NCI-H526 treated with DMSO at 0.1 percent for 48 hours (cell line): Measurements from ENCODE around the gene TRAF2.
"Not testable (repeated sequence)": the region's sequence is repeated elsewhere in the genome, so short reads cannot be mapped to it uniquely, and the experiment has no call there.

Experiments
- DNase-seq: peaks from one replicate; lab custom pipeline; 2025; lab: John Stamatoyannopoulos, UW

TRAF2 gene, protein sequence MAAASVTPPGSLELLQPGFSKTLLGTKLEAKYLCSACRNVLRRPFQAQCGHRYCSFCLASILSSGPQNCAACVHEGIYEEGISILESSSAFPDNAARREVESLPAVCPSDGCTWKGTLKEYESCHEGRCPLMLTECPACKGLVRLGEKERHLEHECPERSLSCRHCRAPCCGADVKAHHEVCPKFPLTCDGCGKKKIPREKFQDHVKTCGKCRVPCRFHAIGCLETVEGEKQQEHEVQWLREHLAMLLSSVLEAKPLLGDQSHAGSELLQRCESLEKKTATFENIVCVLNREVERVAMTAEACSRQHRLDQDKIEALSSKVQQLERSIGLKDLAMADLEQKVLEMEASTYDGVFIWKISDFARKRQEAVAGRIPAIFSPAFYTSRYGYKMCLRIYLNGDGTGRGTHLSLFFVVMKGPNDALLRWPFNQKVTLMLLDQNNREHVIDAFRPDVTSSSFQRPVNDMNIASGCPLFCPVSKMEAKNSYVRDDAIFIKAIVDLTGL

DNA sequence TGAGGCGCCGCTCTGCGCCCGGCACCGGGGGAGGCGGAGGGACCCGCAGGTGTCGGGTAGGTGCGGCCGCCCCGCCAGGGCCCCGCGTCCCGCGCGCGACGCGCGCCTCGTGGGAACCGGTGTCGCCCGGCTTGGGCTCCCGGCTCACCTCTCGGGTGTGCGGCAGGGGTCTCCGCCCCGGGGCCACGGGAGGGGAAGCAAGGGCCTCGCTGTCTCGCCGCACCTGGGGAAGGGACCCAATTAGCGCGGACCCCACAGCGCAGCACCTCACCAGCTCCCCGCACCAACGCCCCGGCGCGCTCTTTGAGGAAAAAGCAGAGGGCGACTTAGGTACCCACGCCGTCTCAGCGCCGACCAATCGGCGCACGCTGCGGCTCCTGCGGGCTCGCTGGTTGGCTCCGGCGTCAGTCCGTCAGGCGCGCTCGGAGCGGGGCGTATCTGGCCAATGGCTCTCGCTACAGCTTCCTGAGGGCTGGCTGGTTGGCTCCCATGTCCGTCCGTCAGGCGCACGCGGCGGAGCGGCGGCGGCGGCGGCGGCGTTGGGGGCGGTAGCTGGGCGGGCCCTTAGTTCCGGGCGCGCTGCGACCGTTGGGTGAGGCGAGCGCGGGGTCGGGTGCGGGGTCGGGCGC, at the start of gene TRAF2:
TSS of gene TRAF2 (plus strand) at position 567 of the 629 bp plus-strand sequence. CDS start 12,225 bp downstream, outside the sequence.
- DNase-seq = peak; percentile 82

DNA sequence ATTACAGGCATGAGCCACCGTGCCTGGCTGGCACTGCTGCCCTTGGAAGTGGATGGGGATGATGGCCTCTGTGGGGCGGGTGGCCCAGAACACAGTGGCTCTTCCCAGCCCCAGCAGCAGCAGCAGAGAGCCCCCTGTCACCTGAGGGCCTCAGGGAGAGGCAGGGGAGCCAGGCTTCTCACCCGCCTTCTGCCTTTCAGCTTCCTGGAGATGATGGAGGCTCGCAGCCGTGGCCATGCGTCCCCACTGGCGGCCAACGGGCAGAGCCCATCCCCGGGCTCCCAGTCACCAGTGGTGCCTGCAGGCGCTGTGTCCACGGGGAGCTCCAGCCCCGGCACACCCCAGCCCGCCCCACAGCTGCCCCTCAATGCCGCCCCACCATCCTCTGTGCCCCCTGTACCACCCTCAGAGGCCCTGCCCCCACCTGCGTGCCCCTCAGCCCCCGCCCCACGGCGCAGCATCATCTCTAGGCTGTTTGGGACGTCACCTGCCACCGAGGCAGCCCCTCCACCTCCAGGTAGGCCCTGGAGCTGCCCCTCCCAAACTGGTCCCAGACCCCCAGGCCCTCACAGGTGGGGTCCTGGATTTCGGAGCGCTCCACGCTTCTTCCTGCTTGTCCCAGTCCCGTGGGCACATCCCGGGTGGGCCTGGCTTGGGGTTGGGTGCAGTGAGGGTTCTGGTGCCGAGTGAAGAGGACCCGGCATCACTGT, 49.0 kb upstream of the TRAF2 start:
- no peak for DNase-seq

DNA sequence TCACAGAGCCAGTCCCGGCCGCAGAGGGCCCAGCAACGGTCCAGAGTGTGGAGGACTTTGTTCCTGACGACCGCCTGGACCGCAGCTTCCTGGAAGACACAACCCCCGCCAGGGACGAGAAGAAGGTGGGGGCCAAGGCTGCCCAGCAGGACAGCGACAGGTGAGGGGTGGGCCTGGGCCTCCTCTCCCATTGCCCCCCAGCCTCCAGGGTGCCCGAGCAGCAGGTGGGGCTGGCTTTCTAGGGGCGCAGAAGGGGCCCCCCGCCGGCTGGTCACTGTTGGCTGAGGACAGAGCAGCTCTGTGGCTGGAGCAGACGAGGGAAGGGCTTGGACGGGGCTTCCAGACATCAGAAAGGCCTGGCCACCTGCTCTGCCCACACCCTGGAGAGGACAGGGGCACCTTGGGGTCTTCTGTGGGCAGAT, 48.4 kb upstream of the TRAF2 start:
- DNase-seq = not testable (repeated sequence)

DNA sequence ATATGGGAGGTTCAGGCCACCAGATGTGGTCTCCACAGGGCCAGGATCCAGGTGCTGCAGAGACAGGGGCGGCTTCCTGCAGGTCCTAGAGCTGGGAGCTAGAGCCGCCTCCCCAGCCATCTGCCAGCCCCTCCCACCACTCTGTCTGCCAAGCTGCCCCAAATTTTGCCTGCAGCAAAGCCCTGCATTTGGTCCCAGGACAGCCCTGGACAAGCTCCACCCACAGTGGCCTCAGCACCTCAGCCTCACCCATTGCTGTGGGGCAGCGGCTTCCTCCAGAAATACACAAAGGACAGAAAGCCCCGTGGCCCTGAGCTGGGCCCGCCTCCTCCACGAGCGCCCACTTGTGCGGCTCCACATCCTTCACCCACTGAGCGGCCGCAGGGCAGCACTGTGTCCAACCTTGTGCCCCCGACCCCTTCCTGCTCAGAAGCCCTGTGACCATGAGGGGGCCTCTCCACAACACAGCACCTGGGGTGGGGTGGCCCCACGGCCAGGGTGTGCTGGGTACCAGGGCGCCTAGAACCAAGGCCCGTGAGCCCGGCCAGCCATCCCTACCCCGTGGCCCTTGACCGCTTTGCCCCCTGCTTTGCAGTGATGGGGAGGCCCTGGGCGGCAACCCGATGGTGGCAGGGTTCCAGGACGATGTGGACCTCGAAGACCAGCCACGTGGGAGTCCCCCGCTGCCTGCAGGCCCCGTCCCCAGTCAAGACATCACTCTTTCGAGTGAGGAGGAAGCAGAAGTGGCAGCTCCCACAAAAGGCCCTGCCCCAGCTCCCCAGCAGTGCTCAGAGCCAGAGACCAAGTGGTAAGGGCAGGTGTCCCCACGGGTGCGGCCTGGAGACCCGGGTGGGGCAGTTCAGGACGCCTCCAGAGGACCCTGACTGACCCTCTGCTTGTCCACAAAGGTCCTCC, 47.7 kb upstream of the TRAF2 start:
- no peak for DNase-seq

DNA sequence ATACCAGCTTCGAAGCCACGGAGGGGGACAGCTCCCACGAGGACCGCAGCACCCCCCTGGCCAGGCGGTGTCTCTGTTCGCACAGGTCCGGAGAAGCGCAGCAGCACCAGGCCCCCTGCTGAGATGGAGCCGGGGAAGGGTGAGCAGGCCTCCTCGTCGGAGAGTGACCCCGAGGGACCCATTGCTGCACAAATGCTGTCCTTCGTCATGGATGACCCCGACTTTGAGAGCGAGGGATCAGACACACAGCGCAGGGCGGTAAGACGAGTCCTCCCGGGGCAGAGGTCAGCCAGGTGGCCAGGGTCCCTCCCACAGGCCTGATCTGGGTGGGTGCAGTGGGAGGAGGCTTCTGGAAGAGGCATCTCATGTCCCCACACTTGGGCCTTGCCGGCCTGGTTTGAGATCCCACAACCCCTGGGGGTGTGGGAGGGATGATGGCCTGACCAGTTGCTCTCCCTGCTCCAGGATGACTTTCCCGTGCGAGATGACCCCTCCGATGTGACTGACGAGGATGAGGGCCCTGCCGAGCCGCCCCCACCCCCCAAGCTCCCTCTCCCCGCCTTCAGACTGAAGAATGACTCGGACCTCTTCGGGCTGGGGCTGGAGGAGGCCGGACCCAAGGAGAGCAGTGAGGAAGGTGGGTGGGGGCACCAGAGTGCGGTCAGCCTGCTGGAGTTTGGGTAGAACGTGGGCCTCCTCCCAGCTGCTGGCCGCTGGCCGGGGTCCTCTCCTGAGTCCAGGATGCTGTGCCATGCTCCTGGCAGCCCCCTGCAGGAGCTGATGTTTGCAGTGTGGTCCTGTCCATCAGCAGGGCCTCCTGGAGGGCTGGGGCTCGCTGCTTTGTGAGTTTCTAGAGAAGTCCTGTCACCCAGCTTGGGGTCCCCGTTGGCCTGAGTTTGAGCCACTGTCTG, 46.8 kb upstream of the TRAF2 start:
- no peak for DNase-seq

DNA sequence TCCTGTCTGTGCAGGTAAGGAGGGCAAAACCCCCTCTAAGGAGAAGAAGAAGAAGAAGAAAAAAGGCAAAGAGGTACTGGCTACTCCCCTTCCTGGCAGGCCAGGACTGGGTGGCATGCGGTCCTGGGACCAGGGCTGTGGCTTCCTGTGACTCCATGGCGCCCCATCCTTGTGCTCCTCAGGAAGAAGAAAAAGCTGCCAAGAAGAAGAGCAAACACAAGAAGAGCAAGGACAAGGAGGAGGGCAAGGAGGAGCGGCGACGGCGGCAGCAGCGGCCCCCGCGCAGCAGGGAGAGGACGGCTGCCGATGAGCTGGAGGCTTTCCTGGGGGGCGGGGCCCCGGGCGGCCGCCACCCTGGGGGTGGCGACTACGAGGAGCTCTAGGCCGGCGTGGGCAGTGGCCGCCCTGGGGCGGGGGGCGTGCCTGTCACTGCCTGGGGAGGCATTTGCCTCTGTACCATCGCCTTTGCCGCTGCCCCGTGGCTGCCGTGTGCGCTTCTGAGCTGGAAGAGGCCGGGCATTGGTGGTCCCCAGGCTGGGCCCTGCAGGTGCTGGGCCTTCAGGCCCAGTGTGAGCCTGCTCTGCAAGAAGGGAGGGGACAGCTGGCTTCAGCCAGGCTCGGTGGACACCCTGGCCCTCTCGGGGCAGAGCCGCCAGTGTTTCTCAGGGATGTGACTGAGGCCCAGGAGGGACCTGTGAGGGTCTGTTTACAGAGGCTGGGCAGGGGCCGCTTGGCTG, 46.0 kb upstream of the TRAF2 start:
- DNase-seq = no peak

DNA sequence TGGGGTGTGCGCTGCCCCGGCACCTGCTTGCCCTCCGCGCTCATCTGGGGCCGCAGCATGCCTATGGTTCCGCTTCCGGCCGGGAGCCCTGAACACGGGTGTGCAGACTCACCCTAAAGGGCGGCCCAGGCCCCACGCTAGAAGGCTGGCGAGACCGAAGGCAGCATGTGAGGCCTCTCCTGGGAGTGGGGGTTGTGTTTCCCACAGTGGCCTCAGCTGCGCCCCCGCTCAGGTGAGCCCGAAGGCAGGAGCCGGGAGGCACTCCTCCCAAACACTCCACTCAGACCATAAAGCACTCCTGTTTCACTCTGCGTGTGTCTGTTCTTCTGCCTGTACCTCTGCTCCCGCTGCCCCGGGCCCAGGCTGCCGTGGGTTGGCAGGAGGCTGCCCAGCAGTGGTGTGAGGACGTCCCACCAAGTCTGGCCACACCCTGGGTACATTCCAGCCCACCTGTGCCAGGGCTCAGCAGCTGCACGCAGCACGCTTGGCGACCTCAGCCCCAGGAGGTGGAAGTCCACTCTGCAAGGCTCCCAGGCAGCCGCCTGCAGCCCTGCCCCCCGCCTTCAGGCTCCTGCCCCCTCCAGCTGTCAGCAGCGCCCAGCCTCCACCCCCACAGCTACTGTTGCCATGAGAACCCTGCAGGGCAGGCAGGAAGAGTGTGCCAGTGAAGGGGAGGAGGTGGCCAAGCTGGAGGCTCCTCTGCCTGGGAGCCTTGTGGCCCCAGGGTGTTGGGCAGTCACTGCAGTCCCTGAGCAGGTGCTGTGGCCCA, 45.3 kb upstream of the TRAF2 start:
- DNase-seq = peak; percentile 29

DNA sequence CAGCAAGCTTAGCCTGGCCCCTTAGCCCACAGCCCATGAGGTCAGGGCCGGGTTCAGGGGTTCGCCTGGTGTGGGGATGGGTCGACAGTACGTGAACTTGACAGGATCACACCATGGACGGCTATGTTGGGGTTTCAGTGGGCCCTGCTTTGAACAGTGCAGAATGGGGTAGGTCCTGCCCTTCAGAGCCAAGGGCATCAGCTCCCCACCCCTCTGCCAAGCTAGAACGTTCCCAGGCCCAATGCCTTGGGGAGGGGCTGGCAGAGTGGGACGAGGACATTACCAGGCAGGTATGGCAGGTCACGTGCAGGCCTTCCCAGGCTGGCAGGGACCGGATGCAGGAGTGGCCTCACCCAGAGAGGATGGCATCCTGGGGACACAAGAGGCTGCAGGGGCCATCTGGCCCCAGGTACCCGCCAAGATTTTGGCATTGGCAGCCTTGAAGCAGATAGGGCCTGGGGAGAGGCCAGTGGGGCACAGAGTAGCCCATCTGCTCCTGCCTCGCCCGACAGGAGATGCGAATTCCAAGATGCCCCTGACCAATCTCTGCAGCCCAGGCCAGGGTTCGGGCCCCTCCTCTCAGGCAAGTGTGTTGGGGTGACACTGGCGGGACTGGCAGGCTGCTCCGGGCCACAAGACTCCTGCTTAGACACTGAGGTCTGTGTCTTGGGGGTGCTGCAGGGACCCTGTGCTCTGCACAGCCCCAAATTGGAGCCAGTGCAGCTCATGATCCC, 44.5 kb upstream of the TRAF2 start:
- DNase-seq = not testable (repeated sequence)

DNA sequence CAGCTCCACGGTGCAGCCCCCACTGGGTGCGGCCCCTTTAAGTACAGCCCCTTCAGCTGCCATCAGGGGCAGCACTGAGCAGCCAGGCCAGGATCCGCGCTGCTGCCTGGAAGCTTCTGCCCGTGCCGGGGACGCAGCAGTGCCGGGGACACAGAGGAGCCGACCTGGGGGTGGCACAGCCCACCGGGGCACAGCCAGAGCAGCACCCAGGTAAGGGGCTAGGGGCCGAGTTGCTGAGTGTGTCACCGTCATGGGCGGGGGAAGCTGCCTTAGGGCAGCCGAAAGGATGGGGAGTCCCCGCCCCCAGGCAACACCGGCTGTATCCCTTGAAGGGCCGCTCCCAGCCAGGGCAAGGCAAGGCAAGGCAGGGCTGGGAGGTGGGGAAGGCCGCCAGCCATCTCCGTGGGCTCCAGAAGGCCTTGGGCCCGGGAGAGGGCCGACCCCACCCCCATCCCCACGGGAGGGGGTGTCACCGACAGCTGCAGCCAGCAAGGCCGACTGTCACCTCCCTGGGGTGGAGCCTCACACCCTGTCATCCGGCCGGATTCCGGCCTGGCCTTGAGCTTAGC, 43.9 kb upstream of the TRAF2 start, which contains the start of gene AJM1:
TSS of gene AJM1 (plus strand) at position 99 of the 569 bp plus-strand sequence. CDS start 1,937 bp downstream, outside the sequence.
- DNase-seq = peak; percentile 9

DNA sequence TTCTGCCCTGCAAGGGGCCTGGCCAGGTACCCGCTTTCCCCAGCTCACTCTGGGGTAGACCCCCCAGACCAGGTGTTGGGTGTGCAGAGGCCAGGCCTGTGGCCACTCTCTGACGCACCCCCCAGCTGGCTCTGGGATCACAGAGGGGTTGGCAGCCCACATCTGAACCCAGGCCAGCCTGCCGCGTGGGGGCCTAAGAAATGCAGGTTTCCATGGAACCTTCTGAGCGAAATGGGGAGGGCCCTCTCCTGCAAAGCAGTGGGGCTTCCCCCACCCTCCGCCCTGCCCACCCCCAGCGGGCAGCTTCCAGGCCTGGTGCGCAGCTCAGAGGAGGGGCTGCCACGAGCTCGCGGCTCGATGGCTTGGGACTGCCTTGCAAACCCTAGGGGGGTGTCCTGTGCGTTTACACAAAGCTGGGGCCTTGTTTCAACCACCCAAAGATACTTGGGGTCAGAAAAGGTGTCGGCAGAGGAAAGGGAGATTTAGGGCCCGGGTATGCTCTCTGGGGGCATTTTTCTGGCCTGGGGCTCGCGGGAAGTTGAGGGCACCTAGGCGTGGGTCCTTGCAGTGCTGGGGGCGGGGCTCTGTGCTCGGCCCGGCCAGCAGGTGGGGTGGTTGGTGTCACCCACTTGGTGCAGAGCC, 43.0 kb upstream of the TRAF2 start:
- DNase-seq = not testable (repeated sequence)

DNA sequence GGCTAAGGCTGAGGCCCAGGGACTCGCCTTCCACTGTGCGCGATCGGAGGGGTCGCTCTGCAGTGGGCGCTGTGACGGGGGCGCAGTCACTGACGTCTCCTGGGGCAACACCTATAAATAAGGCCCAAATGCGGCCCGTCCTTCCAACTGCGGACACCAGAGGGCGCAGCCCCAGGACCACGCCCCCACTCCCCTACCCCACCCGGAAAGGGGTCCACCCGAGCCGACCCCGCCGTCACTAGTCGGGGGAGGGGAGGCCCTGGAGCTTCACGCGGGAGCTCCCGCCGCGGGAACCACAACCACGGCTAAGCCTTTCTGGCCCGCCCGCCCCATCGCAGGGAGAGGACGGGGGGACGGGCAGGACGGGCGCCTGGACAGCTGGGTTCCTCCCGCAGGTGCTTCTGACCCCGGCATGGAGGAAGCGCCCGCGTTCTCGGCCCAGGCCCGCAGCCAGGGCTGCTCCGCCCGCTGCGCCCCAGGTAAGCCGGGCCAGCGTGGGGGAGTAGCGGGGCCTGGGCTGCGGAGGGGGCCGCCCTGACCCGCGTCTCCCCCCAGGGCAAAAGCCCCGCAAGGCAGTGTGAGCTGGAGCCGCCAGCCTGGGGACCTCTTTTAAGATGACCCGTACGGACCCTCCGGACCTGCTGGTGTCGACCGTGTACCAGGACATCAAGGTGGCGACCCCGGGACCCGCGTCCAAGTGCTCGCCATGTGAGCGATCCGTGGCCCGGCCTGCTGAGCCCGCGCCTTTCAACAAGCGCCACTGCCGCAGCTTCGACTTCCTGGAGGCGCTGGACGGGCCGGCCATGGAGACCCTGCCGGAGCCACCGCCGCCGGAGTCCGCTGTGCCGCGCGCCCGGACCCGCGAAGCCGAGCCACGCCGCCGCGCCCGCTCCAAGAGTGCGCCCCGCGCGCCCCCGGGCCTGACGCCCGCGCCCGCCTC, 42.2 kb upstream of the TRAF2 start:
- not testable (repeated sequence) for DNase-seq

DNA sequence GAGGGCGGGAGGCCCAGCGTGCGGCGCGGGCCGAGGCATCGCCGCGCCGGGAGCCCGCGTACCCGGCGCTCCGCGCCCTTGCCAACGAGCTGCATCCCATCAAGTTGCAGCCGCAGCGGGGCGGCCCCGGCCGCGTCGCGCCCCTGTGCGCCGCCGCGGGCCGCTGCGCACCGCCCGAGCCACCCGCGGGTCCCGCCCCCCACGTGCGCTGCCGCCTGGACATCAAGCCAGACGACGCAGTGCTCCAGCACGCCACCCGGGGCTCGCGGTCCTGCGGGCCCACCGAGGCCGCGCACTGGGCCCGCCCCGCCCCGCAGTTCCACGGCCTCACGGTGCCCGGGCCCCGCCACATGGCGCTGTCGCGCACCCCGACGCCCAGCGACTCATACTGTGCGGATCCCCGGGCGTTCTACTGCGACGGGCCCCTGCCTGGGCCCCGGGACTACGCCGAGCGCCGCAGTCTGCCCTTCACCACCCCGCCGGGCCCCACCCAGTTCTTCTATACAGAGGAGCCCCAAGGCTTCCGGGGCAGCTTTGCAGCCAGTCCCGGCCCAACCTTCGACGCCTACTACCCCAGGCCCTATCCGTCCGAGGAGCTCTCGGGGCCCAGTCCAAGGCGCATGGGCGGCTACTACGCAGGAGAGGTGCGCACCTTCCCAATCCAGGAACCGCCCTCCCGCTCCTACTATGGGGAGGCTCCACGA, 41.4 kb upstream of the TRAF2 start:
- no peak for DNase-seq

DNA sequence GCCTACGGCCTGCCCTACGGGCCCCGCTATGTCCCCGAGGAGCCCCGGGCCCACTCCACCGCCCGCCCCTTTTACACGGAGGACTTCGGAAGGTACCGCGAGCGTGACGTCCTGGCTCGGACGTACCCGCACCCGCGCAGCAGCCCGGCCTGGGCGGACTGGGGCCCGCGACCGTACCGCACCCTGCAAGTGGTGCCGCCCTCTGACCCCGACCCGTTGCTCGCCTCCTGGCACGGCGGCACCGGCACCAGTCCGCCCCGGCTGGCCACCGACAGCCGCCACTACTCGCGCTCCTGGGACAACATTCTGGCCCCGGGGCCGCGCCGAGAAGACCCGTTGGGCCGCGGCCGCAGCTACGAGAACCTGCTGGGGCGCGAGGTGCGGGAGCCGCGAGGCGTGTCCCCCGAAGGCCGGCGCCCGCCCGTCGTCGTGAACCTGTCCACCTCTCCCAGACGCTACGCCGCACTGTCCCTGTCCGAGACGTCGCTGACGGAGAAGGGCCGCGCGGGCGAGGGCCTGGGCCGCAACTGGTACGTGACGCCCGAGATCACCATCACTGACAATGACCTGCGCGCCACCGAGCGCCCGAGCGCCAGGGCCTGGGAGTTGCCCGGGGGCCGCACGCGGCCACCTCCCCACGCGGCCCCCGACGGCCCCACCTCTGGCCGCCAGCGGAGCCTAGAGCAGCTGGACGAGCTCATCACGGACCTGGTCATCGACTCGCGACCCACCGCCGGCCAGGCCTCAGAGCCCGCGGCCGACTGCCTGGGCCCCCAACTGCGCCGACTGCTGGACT, 40.7 kb upstream of the TRAF2 start:
- no peak for DNase-seq

DNA sequence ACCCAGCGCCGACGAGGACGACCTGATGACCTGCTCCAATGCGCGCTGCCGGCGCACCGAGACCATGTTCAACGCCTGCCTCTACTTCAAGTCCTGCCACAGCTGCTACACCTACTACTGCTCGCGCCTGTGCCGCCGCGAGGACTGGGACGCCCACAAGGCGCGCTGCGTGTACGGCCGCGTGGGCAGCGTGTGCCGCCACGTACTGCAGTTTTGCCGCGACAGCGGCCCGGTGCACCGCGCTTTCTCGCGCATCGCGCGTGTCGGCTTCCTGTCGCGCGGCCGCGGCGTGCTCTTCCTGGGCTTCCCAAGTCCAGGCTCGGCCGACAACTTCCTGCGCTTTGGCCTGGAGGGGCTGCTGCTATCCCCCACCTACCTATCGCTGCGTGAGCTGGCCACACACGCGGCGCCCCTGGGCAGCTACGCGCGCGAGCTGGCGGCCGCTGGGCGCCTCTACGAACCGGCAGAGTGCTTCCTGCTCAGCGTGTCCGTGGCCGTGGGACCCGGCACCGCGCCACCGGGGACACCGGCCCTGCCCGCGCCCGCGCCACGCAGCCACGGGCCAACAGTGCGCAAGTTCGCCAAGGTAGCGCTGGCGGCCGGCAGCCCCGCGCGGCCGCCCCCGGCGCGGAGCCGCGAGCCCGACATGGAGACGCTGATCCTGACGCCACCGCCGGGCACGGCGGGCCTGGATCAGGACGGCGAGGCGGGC, 39.8 kb upstream of the TRAF2 start:
- DNase-seq = no peak
